ENCODE measurements around the gene GLRA1.

GLRA1 gene

GRCh38 chr5:151924564-151925301, at the start of gene GLRA1:
GLRA1 (minus strand) TSS chr5:151924851; CDS start chr5:151924549, 302 bp downstream.
- peak; percentile 43 for DNase-seq (ENCODE audit: low spot score)

- DNase-seq (ENCODE audit: low spot score), result no peak
Measured at GRCh38 chr5:151970885-151971284, 46.2 kb upstream of the GLRA1 start.

GRCh38 chr5:151967865-151968264, 43.2 kb upstream of the GLRA1 start:
- no peak for DNase-seq (ENCODE audit: low spot score)

GRCh38 chr5:151966046-151966445, 41.4 kb upstream of the GLRA1 start:
- no peak for DNase-seq (ENCODE audit: low spot score)

- DNase-seq (ENCODE audit: low spot score), result no peak
Measured at GRCh38 chr5:151964471-151964870, 39.8 kb upstream of the GLRA1 start.

GRCh38 chr5:151961557-151961956, 36.9 kb upstream of the GLRA1 start:
- DNase-seq (ENCODE audit: low spot score), result no peak

GRCh38 chr5:151958111-151958510, 33.5 kb upstream of the GLRA1 start:
- DNase-seq (ENCODE audit: low spot score), result no peak

- no peak for DNase-seq (ENCODE audit: low spot score)
Measured at GRCh38 chr5:151956725-151957124, 32.1 kb upstream of the GLRA1 start.

GRCh38 chr5:151954255-151954654, 29.6 kb upstream of the GLRA1 start:
- no peak for DNase-seq (ENCODE audit: low spot score)

- no peak for DNase-seq (ENCODE audit: low spot score)
Measured at GRCh38 chr5:151953833-151954232, 29.2 kb upstream of the GLRA1 start.

- DNase-seq (ENCODE audit: low spot score), result no peak
Measured at GRCh38 chr5:151952238-151952637, 27.6 kb upstream of the GLRA1 start.

- no peak for DNase-seq (ENCODE audit: low spot score)
Measured at GRCh38 chr5:151950706-151951105, 26.1 kb upstream of the GLRA1 start.

GRCh38 chr5:151949701-151950308, 25.2 kb upstream of the GLRA1 start:
- no peak for DNase-seq (ENCODE audit: low spot score)

- no peak for DNase-seq (ENCODE audit: low spot score)
Measured at GRCh38 chr5:151949113-151949512, 24.5 kb upstream of the GLRA1 start.

- DNase-seq (ENCODE audit: low spot score), result no peak
Measured at GRCh38 chr5:151947931-151948608, 23.4 kb upstream of the GLRA1 start.

- DNase-seq (ENCODE audit: low spot score), result no peak
Measured at GRCh38 chr5:151937851-151938250, 13.2 kb upstream of the GLRA1 start.

GRCh38 chr5:151935135-151935695, 10.6 kb upstream of the GLRA1 start:
- DNase-seq (ENCODE audit: low spot score), result no peak

GRCh38 chr5:151931260-151931659, 6.6 kb upstream of the GLRA1 start:
- DNase-seq (ENCODE audit: low spot score), result no peak

- no peak for DNase-seq (ENCODE audit: low spot score)
Measured at GRCh38 chr5:151926188-151926587, 1.5 kb upstream of the GLRA1 start.

GRCh38 chr5:151925340-151925739, 689 bp upstream of the GLRA1 start:
- no peak for DNase-seq (ENCODE audit: low spot score)

- DNase-seq (ENCODE audit: low spot score), result no peak
Measured at GRCh38 chr5:151923866-151924476, 680 bp downstream of the GLRA1 start.

- DNase-seq (ENCODE audit: low spot score), result no peak
Measured at GRCh38 chr5:151921916-151922315, 2.7 kb downstream of the GLRA1 start.

Measured in CD4-positive, alpha-beta T cell treated with Interleukin-15 for 4 hours (primary cell).